Activated CD8-positive, alpha-beta memory T cell treated with anti-CD3 and anti-CD28 coated beads for 1 hour (primary cell): Measurements from ENCODE around the gene CDHR2.

ENCODE experiments used
- DNase-seq, 2 donors: peaks; one replicate each; pipeline ENCODE4 v3.0.0-alpha.2; 2020; ENCODE audit warnings: low read depth in 1 of 2; ENCODE audit errors: extremely low read depth in 1 of 2

The CDHR2 gene

GRCh38 chr5:176619203-176619568 is 70.0 kb downstream of the CDHR2 start:
- peak; percentile 52 to 57 for DNase-seq

- DNase-seq, result no peak
Observed at GRCh38 chr5:176619569-176620332, 70.6 kb downstream of the CDHR2 start.

- DNase-seq, result no peak
Observed at GRCh38 chr5:176620333-176620981, 71.3 kb downstream of the CDHR2 start.

GRCh38 chr5:176621661-176622079 is 72.5 kb downstream of the CDHR2 start:
- no peak for DNase-seq

GRCh38 chr5:176624142-176624541 is 75.0 kb downstream of the CDHR2 start:
- no peak for DNase-seq

GRCh38 chr5:176624938-176625337 is 75.8 kb downstream of the CDHR2 start:
- DNase-seq, result no peak

- DNase-seq, result no peak
Observed at GRCh38 chr5:176625512-176625911, 76.4 kb downstream of the CDHR2 start.

GRCh38 chr5:176625966-176626875 is 77.1 kb downstream of the CDHR2 start:
- no peak for DNase-seq

- DNase-seq, result no peak
Observed at GRCh38 chr5:176626876-176627236, 77.7 kb downstream of the CDHR2 start.

GRCh38 chr5:176627582-176627981 is 78.4 kb downstream of the CDHR2 start:
- DNase-seq, result no peak

GRCh38 chr5:176628406-176629228 is 79.5 kb downstream of the CDHR2 start:
- no peak for DNase-seq

- no peak for DNase-seq
Observed at GRCh38 chr5:176629317-176629852, 80.2 kb downstream of the CDHR2 start.

- peak in 1 of 2 donors; percentile 31 for DNase-seq
Observed at GRCh38 chr5:176629853-176630680, 80.9 kb downstream of the CDHR2 start, which contains the start of the genes EIF4E1B and SNCB. Gene EIF4E1B (plus strand): TSS chr5:176630675. CDS start chr5:176642788, 12,113 bp downstream. Gene SNCB (minus strand): TSS chr5:176630534. CDS start chr5:176629654, 880 bp downstream.

GRCh38 chr5:176630681-176631222 is 81.6 kb downstream of the CDHR2 start:
- DNase-seq, result no peak

- no peak for DNase-seq
Observed at GRCh38 chr5:176631383-176632200, 82.5 kb downstream of the CDHR2 start.

- no peak for DNase-seq
Observed at GRCh38 chr5:176632745-176633144, 83.6 kb downstream of the CDHR2 start.

GRCh38 chr5:176633598-176633997 is 84.5 kb downstream of the CDHR2 start:
- no peak for DNase-seq

- DNase-seq, result no peak
Observed at GRCh38 chr5:176636426-176636825, 87.3 kb downstream of the CDHR2 start.
